GM18867 (cell line): ENCODE results near the gene NCAPG2.

ENCODE experiments used
- ATAC-seq: cut with Tn5 transposase; IDR thresholded peaks from one replicate; pipeline ENCODE4 v1.9.1; 2021; ENCODE audit warnings: mild to moderate bottlenecking, moderate library complexity; ENCODE audit not compliant: unreplicated experiment

NCAPG2 gene

DNA sequence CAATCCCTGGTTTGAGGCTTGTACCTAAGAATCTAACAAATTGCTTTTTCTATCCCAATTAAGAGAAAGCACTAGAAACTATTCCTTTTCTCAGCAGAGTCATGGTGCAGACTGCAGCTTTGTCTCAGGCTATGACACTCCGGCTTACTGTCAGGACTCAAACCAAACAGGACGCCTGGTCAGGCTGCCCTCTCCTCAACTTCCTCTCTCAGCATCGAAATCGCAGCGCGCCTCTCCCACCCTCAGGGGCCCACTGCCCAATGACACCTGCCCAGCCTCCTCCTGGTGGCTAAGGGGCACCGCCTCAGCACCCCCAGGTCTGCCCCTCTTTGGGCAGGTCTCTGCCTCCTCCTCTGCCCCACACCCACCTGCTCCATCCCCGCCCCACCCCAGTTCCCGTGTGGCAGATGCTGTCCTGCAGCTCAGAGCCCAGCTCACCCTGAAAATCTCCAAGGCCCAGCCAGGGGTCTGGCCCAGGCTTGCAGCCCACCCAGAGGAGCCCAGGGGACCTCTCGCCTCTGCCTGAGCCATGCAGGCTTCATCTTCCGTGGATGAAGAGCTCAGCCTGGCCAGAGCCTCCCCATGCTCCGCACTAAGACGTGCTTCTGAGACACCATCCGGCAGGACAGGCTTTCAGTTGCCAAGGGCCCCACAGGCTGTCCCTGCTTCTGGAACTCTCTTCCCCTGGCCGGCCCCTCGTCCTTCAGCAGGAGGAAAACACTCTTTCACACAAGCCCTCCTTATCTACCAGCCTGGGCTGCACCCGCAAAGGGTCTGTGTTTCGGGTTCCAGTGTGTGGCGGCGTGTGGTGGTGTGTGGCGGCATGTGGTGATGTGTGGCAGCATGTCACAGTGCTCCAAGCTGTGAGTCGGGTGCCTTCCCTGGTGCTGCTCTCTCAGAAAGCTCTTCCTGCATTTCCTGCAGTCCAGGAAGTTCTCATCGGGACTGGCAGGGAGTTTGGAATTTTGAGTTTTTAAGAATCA is 100.5 kb downstream of the NCAPG2 start:
- ATAC-seq = no peak

DNA sequence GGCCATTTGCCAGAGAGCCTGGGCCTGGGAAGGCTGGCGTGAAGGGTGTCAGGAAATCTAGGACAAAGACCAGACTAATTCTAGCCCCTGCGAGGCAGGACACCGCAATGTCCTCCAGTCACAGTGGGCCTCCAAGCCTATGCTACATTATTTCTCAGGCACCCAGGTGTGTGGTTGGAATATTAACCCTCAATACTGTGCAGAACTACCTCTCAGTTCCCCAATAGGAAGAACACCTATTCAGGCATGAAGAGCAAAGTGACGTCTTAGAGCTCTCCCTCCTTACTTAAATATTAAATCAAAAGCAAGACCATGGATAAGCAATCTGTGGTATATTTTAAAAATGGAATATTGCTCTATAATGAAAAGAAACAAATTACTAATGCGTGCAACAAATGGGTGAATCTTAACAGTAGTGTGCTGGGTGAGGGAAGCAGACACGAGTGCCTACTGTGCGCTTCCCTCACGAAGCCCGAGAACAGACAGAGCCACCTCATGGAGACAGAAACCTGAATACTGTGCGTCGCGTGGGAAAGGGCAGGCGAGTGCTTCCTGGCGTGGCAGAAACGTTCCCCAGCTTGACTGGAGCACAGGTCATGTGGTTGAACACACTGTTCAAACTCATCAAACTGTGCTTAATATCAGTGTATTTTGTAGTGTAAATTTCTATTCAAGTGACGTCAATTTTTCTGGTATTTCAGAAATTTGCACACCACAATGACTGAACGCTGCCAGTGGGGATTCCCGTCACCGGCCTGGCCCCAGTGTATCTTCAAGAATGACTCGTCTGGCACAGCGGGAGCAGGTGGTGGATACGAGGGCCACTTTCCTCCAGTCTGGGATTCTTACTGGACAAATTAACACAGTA is 101.5 kb downstream of the NCAPG2 start:
- no peak for ATAC-seq

DNA sequence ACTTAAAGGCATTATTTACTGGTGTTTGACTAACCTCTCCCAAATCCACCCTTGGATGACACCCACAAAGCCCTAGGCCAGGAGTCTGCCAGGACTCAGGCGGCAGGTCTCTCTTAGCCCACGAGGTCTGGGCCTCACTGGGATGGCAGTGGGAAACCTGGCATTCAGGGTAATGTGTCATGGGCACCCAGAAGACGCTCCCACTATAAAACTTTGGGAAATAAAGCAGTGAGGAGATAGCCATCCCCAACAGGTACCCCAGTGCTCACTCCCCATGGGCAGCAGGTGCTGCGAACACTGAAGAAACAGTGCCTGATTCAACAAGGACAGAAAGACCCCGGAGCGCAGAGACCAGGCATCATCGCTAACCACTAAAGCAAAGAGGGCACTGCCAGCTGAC is 102.6 kb downstream of the NCAPG2 start:
- ATAC-seq = no peak

DNA sequence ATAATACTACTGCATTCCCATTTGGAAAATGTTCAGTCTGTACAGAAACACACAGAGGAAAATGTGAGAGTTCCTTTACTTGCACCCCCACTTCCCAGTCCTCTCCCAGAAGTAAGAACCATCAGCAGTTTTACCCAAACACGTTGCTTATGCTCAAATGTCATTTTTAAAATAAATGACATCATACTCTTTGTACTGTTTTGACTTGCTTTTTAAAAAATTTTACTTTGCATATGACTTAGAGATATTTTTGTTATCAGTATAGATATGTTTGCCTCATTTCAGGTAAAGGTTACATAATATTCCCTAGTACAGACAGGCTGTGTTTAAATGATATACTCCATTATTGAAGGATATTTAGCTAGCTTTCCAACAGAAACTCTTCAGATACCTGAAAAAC is 103.5 kb downstream of the NCAPG2 start:
- ATAC-seq = no peak

DNA sequence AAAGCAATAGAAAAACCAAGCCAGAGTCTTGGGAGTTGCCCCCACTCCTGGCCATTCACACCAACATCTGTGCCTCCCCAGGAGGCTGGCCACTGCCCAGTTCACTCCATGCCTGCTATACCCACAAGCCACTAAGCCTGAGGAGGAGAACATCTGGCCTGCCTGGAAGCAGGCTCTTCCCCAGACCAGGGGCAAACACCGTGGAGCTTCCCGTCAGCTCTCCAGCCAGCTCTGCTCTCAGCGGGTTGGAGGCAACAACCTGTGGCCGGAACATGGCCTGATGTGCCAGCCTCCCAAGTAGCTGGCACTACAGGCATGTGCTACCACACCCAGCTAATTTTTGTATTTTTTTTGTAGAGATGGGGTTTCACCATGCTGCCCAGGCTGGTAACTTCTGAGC is 107.9 kb downstream of the NCAPG2 start:
- ATAC-seq = no peak

DNA sequence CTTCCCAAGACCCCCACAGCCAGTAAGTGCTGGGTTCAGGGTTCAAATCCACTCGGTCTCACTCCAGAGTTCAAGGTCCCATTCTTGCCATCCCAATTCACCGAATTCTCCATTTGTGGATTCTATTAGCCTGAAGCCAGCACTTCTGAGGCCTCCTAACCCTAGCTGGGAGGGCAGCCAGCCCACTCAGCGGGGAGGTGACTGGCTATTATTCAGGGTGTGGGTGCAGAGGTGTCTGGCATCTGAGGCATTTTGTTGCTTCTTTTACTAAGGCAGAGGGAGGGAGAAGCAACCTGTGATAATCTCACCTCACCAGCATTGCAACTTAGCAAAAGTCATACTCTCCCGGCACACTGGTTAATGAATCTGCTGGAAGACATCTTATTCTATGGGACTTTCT is 108.3 kb downstream of the NCAPG2 start:
- no peak for ATAC-seq

DNA sequence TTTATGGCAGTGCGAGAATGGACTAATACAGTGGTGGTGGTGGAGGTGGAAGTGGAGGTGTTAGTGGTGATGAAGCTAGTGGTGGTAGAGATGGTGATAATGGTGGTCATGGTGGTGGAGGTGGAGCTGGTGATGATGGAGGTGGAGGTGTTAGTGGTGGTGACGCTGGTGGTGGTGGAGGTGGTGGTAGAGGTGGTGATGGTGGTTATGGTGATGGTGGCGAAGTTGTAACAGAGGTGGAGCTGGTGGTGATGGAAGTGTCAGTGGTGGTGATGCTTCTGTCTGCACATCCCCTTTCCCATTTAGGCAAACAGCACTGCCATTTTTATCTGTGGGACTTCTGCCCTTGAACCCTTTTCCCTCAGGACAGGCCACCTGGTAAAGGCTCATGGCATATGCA is 109.5 kb downstream of the NCAPG2 start:
- ATAC-seq = no peak

DNA sequence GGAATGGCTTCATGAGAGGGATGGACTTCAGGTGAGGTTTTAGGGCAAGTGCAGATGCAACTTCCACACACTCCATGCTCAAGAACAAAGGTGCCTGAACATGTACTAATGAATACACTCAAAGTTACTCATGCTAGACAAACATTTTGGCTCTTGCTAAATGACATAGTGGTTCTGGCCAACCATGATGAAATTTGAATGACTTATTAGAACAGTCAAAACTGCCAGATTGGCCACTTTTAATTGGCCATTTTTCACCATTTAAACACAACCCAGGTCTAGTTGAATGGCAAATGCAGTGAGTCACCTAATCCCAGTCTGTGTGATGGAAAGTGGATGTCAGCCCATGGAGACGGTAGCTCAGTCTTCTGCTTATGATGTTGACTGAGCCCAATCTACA is 112.1 kb downstream of the NCAPG2 start:
- no peak for ATAC-seq

DNA sequence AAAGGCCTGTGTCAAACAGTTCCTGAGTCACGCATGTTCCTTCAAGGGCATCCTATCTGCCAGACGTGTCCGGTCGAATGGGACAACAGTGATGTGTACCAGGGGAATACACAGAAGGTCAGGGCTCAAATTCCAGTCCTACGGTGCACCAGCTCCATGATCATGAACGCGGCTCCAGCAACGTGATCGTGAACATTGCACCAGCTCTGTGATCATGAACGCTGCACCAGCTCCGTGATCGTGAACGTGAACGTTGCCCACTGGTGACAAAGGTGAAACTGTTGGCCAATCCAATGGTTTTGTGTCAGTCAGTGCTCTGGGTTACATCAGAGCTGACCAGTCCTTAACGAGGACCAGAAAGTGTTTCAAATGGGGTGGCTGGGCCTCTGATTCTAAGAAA is 112.7 kb downstream of the NCAPG2 start:
- no peak for ATAC-seq

DNA sequence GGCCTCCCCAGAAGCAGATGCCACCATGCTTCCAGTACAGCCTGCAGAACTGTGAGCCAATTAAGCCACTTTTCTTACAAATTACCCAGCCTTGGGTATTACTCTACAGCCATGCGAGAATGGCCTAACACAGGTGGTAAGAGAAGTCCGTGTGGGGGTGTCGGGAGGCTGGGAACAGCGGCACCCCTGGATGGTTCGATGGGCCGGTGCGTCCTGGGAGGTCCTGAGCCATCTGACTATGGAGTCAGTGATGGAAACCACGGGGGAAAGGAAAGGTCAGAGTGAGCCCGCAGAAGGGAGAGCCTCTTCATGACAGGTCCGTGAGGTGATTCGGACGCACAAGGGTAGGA is 114.4 kb downstream of the NCAPG2 start:
- ATAC-seq = no peak

DNA sequence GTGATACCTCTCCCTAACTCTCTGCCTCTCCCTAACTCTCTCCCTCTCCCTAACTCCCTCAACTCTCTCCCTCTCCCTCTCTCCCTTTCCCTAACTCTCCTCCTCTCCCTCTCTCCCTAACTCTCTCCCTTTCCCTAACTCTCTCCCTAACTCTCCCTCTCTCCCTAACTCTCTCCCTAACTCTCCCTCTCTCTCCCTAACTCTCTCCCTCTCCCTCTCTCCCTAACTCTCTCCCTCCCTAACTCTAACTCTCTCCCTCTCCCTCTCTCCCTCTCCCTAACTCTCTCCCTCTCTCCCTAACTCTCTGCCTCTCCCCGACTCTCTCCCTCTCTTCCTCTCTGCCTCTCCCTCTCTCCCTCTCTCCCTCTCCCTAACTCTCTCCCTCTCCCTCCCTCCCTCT is 115.0 kb downstream of the NCAPG2 start:
- ATAC-seq = no peak

DNA sequence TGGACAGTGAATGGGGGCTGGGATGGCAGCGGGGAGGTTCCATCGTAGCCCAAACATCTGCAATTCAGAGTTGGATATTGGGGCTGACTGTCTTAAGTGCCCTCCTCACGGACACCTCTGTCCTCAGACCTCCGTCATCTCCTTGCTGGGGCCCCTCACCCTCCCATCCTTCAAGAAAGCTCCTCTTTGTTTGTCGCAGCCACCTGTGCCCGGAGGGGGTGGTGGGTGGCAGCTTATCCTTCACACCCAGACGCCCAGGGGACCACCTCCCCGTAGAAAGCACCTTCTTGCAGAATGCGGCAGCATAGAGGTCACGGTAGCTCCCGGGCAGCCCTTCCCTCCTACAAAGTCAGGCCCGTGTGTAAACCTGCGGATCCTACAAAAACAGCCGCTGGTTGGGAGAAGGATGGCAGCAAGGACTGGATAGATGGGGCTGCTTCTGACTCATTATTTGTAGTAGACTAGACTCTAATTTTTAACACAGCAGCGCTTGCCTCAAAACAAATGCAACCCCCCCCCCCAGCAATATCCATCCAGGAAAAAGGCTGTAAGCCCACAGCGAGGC is 115.6 kb downstream of the NCAPG2 start:
- no peak for ATAC-seq

DNA sequence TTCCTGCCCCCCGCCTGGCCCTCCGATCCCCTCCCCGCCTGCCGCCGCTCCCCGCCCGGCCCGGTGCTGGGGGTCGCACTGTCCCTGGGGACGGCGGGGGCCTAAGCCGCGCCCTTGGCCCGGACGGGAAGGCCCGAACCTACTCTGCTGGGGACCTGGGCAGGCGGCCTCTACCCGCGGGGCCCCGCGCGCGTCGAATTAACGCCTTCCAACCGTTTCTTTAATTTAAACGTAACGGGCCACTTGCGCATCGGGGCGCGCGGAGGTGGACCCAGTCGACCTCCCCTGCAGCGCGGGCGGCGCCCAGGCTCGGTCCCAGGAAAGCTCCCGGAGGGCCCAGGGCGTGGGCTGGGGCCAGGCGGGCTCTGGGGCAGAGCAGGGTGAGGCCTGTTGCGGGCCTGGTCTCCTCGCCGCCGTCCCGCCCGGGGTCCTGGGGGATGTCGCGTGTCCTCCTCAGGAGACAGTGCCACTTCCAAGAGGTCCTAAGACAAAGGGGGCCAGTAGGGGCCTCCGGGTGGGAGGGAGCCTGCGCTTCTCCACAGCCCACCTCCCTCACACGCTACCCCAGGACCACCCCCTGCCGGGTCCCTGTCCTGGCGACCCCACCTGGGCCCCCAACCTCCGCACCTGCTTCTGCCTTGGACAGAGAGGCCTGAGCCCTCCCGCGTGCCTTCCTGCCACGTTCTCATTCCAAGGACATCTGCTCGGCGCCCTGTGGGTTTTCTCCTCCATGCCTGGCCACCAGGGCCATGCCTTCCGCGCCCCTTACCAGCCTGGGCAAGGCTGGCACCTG is 116.3 kb downstream of the NCAPG2 start:
- no peak for ATAC-seq

DNA sequence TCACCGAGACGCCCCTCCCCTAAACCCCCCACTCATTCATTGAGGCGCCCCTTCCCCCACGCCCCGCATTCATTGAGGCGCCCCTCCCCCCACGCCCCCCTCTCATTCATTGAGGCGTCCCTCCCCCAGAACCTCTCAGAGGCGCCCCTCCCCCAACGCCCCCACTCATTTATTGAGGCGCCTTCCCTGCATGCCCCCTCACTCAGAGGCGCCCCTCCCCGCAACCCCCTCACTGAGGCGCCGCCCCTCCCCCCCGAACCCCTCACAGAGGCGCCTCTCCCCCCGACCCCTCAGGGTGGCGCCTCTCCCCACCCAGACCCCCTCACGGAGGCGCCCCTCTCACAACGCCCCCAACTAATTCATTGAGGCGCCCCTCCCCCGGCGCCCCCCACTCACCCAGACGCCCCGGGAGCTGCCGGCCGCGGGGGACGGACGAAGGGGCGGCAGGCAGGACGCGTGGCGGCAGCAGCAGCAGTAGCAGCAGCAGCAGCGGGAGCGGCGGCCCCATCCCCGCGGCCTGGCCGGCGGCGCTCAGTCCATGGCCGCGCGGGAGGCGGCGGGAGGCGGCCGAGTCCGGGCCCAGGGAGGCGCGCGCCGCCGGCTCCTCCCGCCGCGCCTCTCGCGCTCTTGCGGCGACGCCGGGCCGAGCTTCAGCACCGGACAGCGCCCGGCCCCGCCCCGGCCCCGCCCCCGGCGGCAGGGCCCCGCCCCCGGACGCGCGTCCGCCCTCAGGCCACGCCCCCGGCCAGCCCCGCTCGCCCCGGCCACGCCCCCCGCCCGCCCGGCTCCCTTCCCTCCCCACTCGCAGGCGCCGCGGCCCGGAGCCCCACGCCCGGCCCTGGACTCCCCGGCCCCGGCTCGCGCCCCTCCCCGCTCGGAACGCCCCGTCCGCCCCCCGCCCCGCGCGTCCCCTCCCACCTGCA is 117.2 kb downstream of the NCAPG2 start, which contains the start of gene PTPRN2:
Gene PTPRN2, minus strand, starts transcription at position 662 of the 923 bp plus-strand sequence.
- peak; percentile 67 for ATAC-seq

DNA sequence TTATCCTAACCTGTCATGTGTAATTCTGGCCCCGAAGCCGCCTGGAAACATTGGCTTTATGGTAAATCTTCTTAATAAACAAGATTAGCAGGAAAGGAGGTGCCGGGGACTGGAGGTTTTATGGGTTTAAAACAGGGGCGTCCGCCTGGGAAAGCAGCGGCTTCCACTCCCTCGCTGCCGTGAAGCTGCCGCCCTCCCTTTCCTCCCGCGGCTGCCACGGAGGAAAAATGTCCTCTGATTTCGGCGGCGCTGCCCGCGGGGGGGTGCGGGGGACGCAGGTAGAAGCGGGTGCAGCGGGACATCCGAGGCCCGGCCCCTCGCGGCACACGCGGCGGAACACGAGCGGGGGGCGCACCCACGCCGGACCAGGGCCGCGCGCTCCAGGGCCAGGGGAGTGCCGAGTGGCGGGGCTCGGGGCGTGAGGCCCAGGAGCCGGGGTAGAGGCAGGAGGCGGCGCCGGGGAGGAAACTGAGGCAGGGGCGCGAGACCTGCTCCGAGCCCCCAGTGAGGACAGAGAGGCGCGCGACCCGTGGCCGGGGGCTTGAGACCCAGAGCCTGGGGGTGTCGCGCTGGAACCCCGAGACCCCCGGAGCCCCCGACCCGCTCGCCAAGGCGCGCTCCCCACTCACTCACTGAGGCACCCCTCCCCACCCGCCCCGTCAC is 118.0 kb downstream of the NCAPG2 start:
- ATAC-seq = no peak

DNA sequence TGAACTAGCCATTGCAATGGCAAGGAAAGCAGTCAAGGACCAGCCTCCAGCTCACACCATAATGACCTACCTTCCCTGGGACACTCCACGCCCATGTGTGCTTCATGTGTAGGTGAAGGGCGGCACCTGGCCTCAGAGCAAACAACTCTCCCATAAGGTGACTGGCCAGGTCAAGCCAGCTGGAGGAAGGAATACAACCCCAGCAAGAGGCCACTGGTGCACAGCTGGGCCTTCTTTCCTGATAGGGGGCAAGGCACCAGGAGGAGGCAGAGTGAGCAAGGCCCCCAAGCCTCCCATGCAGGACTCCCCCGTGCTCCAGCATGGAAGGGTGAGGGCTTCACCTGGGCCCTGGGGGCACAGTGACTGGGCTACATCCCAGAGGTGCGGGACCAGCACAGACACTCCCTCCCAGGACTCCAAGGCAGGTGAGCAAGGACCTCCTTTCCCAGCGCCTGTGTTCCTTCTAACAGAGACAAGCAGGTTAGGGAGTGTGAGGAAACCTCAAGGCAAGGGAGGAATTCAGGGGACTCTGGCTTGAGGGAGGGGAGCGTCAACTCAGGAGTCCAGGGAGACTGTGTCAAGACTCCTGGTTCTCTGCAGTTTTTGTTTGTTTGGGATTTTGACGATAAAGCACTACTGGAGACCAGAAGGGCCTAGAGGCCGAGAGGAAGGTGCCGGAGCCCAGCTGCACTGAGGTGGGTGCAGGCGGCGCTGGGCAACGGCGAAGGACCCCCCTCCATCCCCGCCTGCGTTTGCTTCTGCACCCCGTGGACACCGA is 118.7 kb downstream of the NCAPG2 start:
- ATAC-seq = no peak

DNA sequence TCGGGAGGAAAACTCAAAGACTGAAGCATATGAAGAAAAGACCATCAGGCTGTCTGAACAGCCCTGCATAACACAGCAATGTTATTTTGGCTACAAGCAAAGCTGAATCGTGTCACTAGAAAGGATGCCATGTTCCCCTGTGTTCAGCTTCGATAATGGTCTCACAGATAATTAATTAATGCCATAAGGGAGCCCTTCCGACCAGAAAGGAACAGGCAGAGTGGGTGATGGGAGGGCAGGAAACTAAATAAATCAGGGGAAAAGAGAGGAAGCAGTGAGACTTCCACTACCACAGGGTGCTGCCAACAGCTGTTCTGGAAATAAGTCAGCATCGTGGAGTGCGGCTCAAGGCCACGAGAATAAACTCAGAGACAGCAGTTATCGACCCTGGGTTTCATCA is 120.2 kb downstream of the NCAPG2 start:
- ATAC-seq = no peak

DNA sequence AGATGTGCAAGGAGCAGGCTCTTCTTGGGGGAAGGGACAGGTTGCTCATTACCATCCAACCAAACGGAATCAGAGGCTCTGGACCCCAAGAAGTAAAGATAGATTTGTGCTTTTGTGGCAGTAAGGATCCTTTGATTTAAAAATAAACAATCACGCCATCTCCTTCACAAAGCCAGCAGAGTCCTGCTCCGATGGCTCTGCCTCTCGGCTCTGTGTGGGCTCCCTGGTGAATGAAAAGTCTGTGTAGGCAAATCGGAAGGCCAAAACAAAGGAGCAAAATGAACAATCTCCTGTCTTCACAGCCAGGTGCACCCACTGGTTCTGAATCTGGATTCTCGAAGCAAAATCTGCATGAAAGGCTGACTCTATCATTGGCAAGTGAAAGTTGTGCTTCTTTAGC is 120.8 kb downstream of the NCAPG2 start:
- no peak for ATAC-seq
